Endothelial cell of umbilical vein (primary cell): ENCODE data around the gene SRM. TPM values are rescaled to one million over a fixed set of nuclear protein-coding genes. Genes with fewer than 3 reads are reported as not detected.

Source experiments
- BruUV-seq: library from RNA; stranded (reverse); fragments of 400-500 nt; replicated peaks from 2 replicates; lab custom pipeline; 2021; lab: Mats Ljungman, UMichigan
- CTCF ChIA-PET: fragments of 300-600, 350-600 bp; sonication (Branson Sonifier 250); formaldehyde crosslinking; loops from one replicate; lab custom pipeline; 2021; ENCODE audit warnings: antibody characterized with exemption, inconsistent platforms; lab: Charles Lee
- POLR2A ChIA-PET: fragments of 300-600, 350-600 bp; sonication (Branson Sonifier 250); formaldehyde crosslinking; loops from one replicate; lab custom pipeline; 2021; ENCODE audit warnings: antibody characterized with exemption, inconsistent platforms; lab: Charles Lee
- DNase-seq: peaks from one replicate; pipeline ENCODE4 v3.0.0-alpha.2; 2011; ENCODE audit warnings: low read depth, low spot score
- FAIRE-seq: peaks from 2 replicates; lab custom pipeline; 2011; peaks lifted over from hg19 to GRCh38; lab: Jason Lieb, UNC
- H2AFZ ChIP-seq: 2 replicates; pipeline ENCODE4 v1.6.0; 2012; ENCODE audit warnings: low read depth, low read length, control low read depth, inconsistent platforms
- H3K27ac ChIP-seq: 2 replicates; pipeline ENCODE4 v1.5.1; 2011; ENCODE audit warnings: low read depth, mild to moderate bottlenecking, control low read depth, low read length, moderate library complexity; ENCODE audit not compliant: insufficient read depth
- H3K27me3 ChIP-seq, 2 experiments: 2 replicates each; pipeline versions ENCODE4 v1.6.0 to v1.6.1; 2011; ENCODE audit warnings: low read length in 2 of 2, mixed read lengths in 1 of 2; ENCODE audit not compliant: control insufficient read depth in 2 of 2, insufficient read depth in 2 of 2
- H3K36me3 ChIP-seq, 2 experiments: 2 replicates in 1 of 2; 3 replicates in 1 of 2; pipeline ENCODE4 v1.5.1; 2011; ENCODE audit warnings: low read length in 2 of 2, mild to moderate bottlenecking in 1 of 2, moderate library complexity in 1 of 2; ENCODE audit not compliant: control insufficient read depth in 2 of 2, insufficient read depth in 2 of 2; ENCODE audit errors: extremely low read depth in 1 of 2
- H3K4me1 ChIP-seq: 3 replicates; pipeline ENCODE4 v1.5.1; 2011; ENCODE audit warnings: mild to moderate bottlenecking, low read length; ENCODE audit not compliant: control insufficient read depth, insufficient read depth; ENCODE audit errors: extremely low read depth
- H3K4me2 ChIP-seq: 2 replicates; pipeline ENCODE4 v1.6.1; 2011; ENCODE audit warnings: low read length, control low read depth, mixed read lengths; ENCODE audit not compliant: insufficient read depth
- H3K4me3 ChIP-seq, 3 experiments: fragments of 200-600 bp in 1 of 3; sonication (generic), shearing (Covaris generic) in 1 of 3; replicated peaks in 1 of 3; 2 replicates each; pipeline ENCODE4 v1.5.1; 2011 to 2016; ENCODE audit warnings: control low read depth in 3 of 3, low read length in 3 of 3, mild to moderate bottlenecking in 2 of 3, inconsistent platforms in 1 of 3, low read depth in 1 of 3, moderate library complexity in 1 of 3; ENCODE audit not compliant: insufficient read depth in 1 of 3
- H3K79me2 ChIP-seq: 2 replicates; pipeline ENCODE4 v1.6.0; 2012; ENCODE audit warnings: low read length, inconsistent platforms; ENCODE audit not compliant: control insufficient read depth, insufficient read depth
- H3K9ac ChIP-seq: replicated peaks from 2 replicates; pipeline ENCODE3; 2011; ENCODE audit warnings: low read length, control low read depth; ENCODE audit not compliant: insufficient read depth; ENCODE audit errors: extremely low read depth
- H3K9me1 ChIP-seq: replicated peaks from 3 replicates; pipeline ENCODE4 v1.6.0; 2011; ENCODE audit warnings: mild to moderate bottlenecking, low read length; ENCODE audit not compliant: control insufficient read depth, insufficient read depth; ENCODE audit errors: extremely low read depth
- H3K9me3 ChIP-seq: replicated peaks from 2 replicates; pipeline ENCODE4 v1.5.1; 2012; ENCODE audit warnings: low read length, inconsistent platforms; ENCODE audit not compliant: control insufficient read depth, insufficient read depth
- H4K20me1 ChIP-seq: replicated peaks from 2 replicates; pipeline ENCODE3; 2011; ENCODE audit warnings: mild to moderate bottlenecking, low read length; ENCODE audit not compliant: control insufficient read depth, insufficient read depth; ENCODE audit errors: extremely low read depth
- CTCF ChIP-seq, 2 donors: IDR thresholded peaks; 1 replicate in 1 of 2; 2 replicates in 1 of 2; pipeline ENCODE4 v1.5.1; 2011; ENCODE audit warnings: low read length in 2 of 2, mild to moderate bottlenecking in 2 of 2, moderate library complexity in 2 of 2, control low read depth in 1 of 2, inconsistent platforms in 1 of 2, low read depth in 1 of 2; ENCODE audit not compliant: insufficient read depth in 1 of 2; ENCODE audit errors: extremely low read depth in 1 of 2
- EZH2 ChIP-seq: IDR thresholded peaks from 2 replicates; pipeline ENCODE4 v1.6.1; 2012; ENCODE audit warnings: borderline replicate concordance, low read depth, mild to moderate bottlenecking, moderate library complexity, low read length, inconsistent platforms; ENCODE audit not compliant: severe bottlenecking
- FOS ChIP-seq: IDR thresholded peaks from 2 replicates; pipeline ENCODE4 v1.6.1; 2011; ENCODE audit warnings: mild to moderate bottlenecking, low read length, moderate library complexity, borderline replicate concordance; ENCODE audit not compliant: insufficient read depth
- MAX ChIP-seq: IDR thresholded peaks from 2 replicates; pipeline ENCODE4 v1.6.1; 2011; ENCODE audit not compliant: insufficient read depth, insufficient read length
- MYC ChIP-seq: IDR thresholded peaks from one replicate; pipeline ENCODE4 v1.6.1; 2011; ENCODE audit warnings: mild to moderate bottlenecking, low read depth, low read length
- POLR2A ChIP-seq: IDR thresholded peaks from 2 replicates; pipeline ENCODE4 v1.6.1; 2012; ENCODE audit warnings: low read depth, mild to moderate bottlenecking, control low read depth, low read length
- POLR2AphosphoS5 ChIP-seq: IDR thresholded peaks from 2 replicates; pipeline ENCODE4 v1.6.1; 2012; ENCODE audit warnings: low read depth, mild to moderate bottlenecking, control low read depth, low read length, moderate library complexity; ENCODE audit not compliant: insufficient read depth
- dilution Hi-C: fragments of 300-500 bp; cut with MboI; formaldehyde crosslinking; loops from one replicate; pipeline ENCODE4 v1.15.0; 2019; ENCODE audit warnings: low sequenced_read_pairs; ENCODE audit not compliant: extremely low pct_ligation_motif_present
- intact Hi-C: fragments of 100-400 bp; cut with micrococcal nuclease; formaldehyde crosslinking; loops from one replicate; pipeline ENCODE4 v1.10.0; 2022
- polyA plus RNA-seq, 4 experiments: library from polyadenylated mRNA; depleted of rRNA in 3 of 4; stranded (reverse) in 3 of 4; unstranded in 1 of 4; fragments of >200 nt; gene quantifications; 2 replicates each; pipeline versions ENCODE4 v1.2.1 to v1.2.3, GENCODE V29; 2011 to 2012; ENCODE audit warnings: missing spikeins in 1 of 4
- total RNA-seq: library from RNA; stranded (reverse); gene quantifications from 2 replicates; pipeline ENCODE4 v1.2.3, GENCODE V29; 2021

SRM gene
- total and polyA plus RNA-seq, 2 donors (not counting 3 experiments of a cell fraction or from before 2014, with no cell fraction given) = 81.3 to 172 TPM

GRCh38 chr1:11099310-11100148 is 39.7 kb upstream of the SRM start, which contains the start of gene EXOSC10:
EXOSC10 (minus strand) TSS chr1:11099869; CDS start chr1:11099831, 38 bp downstream.
- DNase-seq = peak; percentile 88
- POLR2A ChIA-PET = interaction anchor here (0.6 to 0.8 kb wide), 2 partner anchors 13 to 88 kb away, joined by 3 read pairs; no protein-coding TSS in a partner anchor
- peak within 1 kb of the TSS; percentile 84 for H3K27ac ChIP-seq
- H3K4me2 ChIP-seq = peak within 1 kb of the TSS; percentile 100
- H3K4me1 ChIP-seq = peaks cover 12% of the 10 kb centered on the region
- no peaks in the 10 kb centered on the region for H4K20me1 ChIP-seq
- H3K4me3 ChIP-seq = peak within 1 kb of the TSS; percentile 49 to 100 (median 99)
- H3K9ac ChIP-seq = peak within 1 kb of the TSS; percentile 98
- peak within 1 kb of the TSS; percentile 96 for H2AFZ ChIP-seq
- dilution Hi-C loops (no loop called here), intact Hi-C loops (loop anchor here (2.0 to 5.0 kb wide), 2 partner anchors 37 to 87 kb away; partner anchors contain the start of genes SRM and TARDBP)
- H3K27me3 ChIP-seq = no peaks in the 10 kb centered on the region
- no peak for TF ChIP-seq EZH2
- peak; percentile 70 for TF ChIP-seq POLR2AphosphoS5
- peak; percentile 47 for TF ChIP-seq POLR2A
- peak; percentile 73 for FAIRE-seq
- H3K79me2 ChIP-seq = peaks cover 20% of the 10 kb centered on the region
- H3K9me3 ChIP-seq = no peaks in the 10 kb centered on the region
- CTCF ChIA-PET = interaction anchor here (1.0 to 3.0 kb wide), 6 partner anchors 8 to 546 kb away, joined by 3 to 16 read pairs (median 8); no protein-coding TSS in a partner anchor
- no TSS peak for BruUV-seq
- peaks cover 5 to 15% of the 10 kb centered on the region in 2 experiments for H3K36me3 ChIP-seq
- H3K9me1 ChIP-seq = no peaks in the 10 kb centered on the region

GRCh38 chr1:11098931-11099309 is 39.1 kb upstream of the SRM start:
- DNase-seq = peak; percentile 6
- Histone ChIP-seq H4K20me1 (no peaks in the 10 kb centered on the region), H3K9me1 (no peaks in the 10 kb centered on the region), H3K36me3 (peaks cover 8 to 21% of the 10 kb centered on the region in 2 experiments), H3K9ac (peak overlapping the region; percentile 98), H3K79me2 (peaks cover 20% of the 10 kb centered on the region), H2AFZ (peak overlapping the region; percentile 96), H3K4me3 (peak overlapping the region; percentile 49 to 100 (median 99)), H3K27me3 (no peaks in the 10 kb centered on the region), H3K4me1 (peaks cover 12% of the 10 kb centered on the region), H3K4me2 (peak overlapping the region; percentile 100), H3K9me3 (no peaks in the 10 kb centered on the region), H3K27ac (peak overlapping the region; percentile 84)
- intact Hi-C loops (loop anchor here (2.0 to 5.0 kb wide), 2 partner anchors 37 to 86 kb away; partner anchors contain the start of genes SRM and TARDBP), dilution Hi-C loops (no loop called here)
- peak; percentile 35 for FAIRE-seq
- POLR2A ChIA-PET = interaction anchor here (0.6 to 0.8 kb wide), 2 partner anchors 21 to 87 kb away, joined by 3 read pairs; no protein-coding TSS in a partner anchor
- TF ChIP-seq FOS = no peak
- no peak for TF ChIP-seq POLR2A
- TF ChIP-seq MYC = no peak
- TF ChIP-seq CTCF (IDR thresholded peaks at IDR 0.05; ENCODE audit: extremely low read depth in 1 of 2, insufficient read depth in 1 of 2, low read depth in 1 of 2, low read length in 2 of 2) = no peak
- TF ChIP-seq EZH2 = no peak
- TF ChIP-seq POLR2AphosphoS5 = no peak
- TF ChIP-seq MAX = no peak
- BruUV-seq = TSS peak; percentile 46
- CTCF ChIA-PET = interaction anchor here (0.8 to 3.0 kb wide), 6 partner anchors 9 to 547 kb away, joined by 3 to 16 read pairs (median 8); no protein-coding TSS in a partner anchor
